Activated naive CD4-positive, alpha-beta T cell treated with anti-CD3 and anti-CD28 coated beads for 36 hours (primary cell): ENCODE data around the gene TULP4. TPM values are rescaled to one million over a fixed set of nuclear protein-coding genes. Genes with fewer than 3 reads are reported as not detected.
"Not testable (repeated sequence)": the region's sequence is repeated elsewhere in the genome, so short reads cannot be mapped to it uniquely, and the experiment has no call there.

ENCODE experiments used
- CTCF ChIA-PET: fragments of 350-600 bp; sonication (Branson Sonifier 250); formaldehyde crosslinking; loops from one replicate; lab custom pipeline; 2021; ENCODE audit warnings: antibody characterized with exemption; lab: Charles Lee
- DNase-seq: peaks from one replicate; pipeline ENCODE4 v3.0.0-alpha.2; 2020
- H3K27ac Mint-ChIP-seq: one replicate; pipeline ENCODE4 v1.8.0; 2021; ENCODE audit warnings: mild to moderate bottlenecking, mixed read lengths
- H3K27me3 Mint-ChIP-seq: one replicate; pipeline ENCODE4 v1.8.0; 2021; ENCODE audit warnings: low read depth, mixed read lengths
- H3K36me3 Mint-ChIP-seq: one replicate; pipeline ENCODE4 v1.8.0; 2021; ENCODE audit warnings: low read depth, mixed read lengths
- H3K4me1 Mint-ChIP-seq: one replicate; pipeline ENCODE4 v1.8.0; 2021; ENCODE audit warnings: low read depth, mixed read lengths
- H3K4me3 Mint-ChIP-seq: one replicate; pipeline ENCODE4 v1.8.0; 2021; ENCODE audit warnings: mild to moderate bottlenecking, moderate library complexity, mixed read lengths
- H3K9me3 Mint-ChIP-seq: one replicate; pipeline ENCODE4 v1.8.0; 2021; ENCODE audit warnings: mixed read lengths
- intact Hi-C: fragments of 100-400 bp; cut with micrococcal nuclease; formaldehyde crosslinking; loops from one replicate; pipeline ENCODE4 v1.15.1; 2023
- total RNA-seq, 2 experiments: library from RNA; stranded (reverse); gene quantifications; one replicate each; pipeline ENCODE4 v1.2.3, GENCODE V29; 2021

The TULP4 gene
- total RNA-seq, 2 experiments from 2014 or later = 17.4 to 17.6 TPM

- Mint-ChIP-seq H3K4me3 (no peak overlapping the region), H3K4me1 (peaks cover 7% of the 10 kb centered on the region), H3K27me3 (no peaks in the 10 kb centered on the region), H3K27ac (no peak overlapping the region), H3K9me3 (no peaks in the 10 kb centered on the region), H3K36me3 (no peaks in the 10 kb centered on the region)
- intact Hi-C loops = no loop called here
- CTCF ChIA-PET = interaction anchor here (0.8 kb wide), 1 partner anchor 295 kb away, joined by 3 read pairs; no protein-coding TSS in a partner anchor
- DNase-seq = no peak
Measured at GRCh38 chr6:158509465-158509864, 197.2 kb downstream of the TULP4 start.

GRCh38 chr6:158512809-158513208 is 200.5 kb downstream of the TULP4 start:
- CTCF ChIA-PET = interaction anchor here (0.6 to 0.7 kb wide), 2 partner anchors 47 to 115 kb away, joined by 3 read pairs; partner anchors contain the start of gene TMEM181
- H3K27ac Mint-ChIP-seq = no peak overlapping the region
- peaks cover 29% of the 10 kb centered on the region for H3K4me1 Mint-ChIP-seq
- H3K9me3 Mint-ChIP-seq = no peaks in the 10 kb centered on the region
- H3K4me3 Mint-ChIP-seq = no peak overlapping the region
- H3K36me3 Mint-ChIP-seq = no peaks in the 10 kb centered on the region
- H3K27me3 Mint-ChIP-seq = peaks cover 7% of the 10 kb centered on the region
- intact Hi-C loops = no loop called here
- no peak for DNase-seq

- no peak for DNase-seq
- CTCF ChIA-PET = no interaction called here
- peaks cover 7% of the 10 kb centered on the region for H3K27me3 Mint-ChIP-seq
- H3K27ac Mint-ChIP-seq = no peak overlapping the region
- H3K36me3 Mint-ChIP-seq = no peaks in the 10 kb centered on the region
- H3K9me3 Mint-ChIP-seq = no peaks in the 10 kb centered on the region
- no peak overlapping the region for H3K4me3 Mint-ChIP-seq
- H3K4me1 Mint-ChIP-seq = peaks cover 38% of the 10 kb centered on the region
- intact Hi-C loops = no loop called here
Measured at GRCh38 chr6:158514176-158514575, 201.9 kb downstream of the TULP4 start.

- intact Hi-C loops = no loop called here
- no peak overlapping the region for H3K4me3 Mint-ChIP-seq
- no peaks in the 10 kb centered on the region for H3K36me3 Mint-ChIP-seq
Measured at GRCh38 chr6:158514991-158515390, 202.7 kb downstream of the TULP4 start.

GRCh38 chr6:158516098-158516497 is 203.8 kb downstream of the TULP4 start:
- Mint-ChIP-seq H3K27me3 (peaks cover 12% of the 10 kb centered on the region), H3K4me1 (peaks cover 38% of the 10 kb centered on the region), H3K9me3 (no peaks in the 10 kb centered on the region), H3K36me3 (no peaks in the 10 kb centered on the region), H3K4me3 (no peak overlapping the region), H3K27ac (no peak overlapping the region)
- intact Hi-C loops = no loop called here
- no peak for DNase-seq
- CTCF ChIA-PET = no interaction called here

More at GRCh38 chr6:158514991-158515390, 202.7 kb downstream of the TULP4 start:
- Mint-ChIP-seq H3K27ac (no peak overlapping the region), H3K9me3 (no peaks in the 10 kb centered on the region), H3K27me3 (peaks cover 10% of the 10 kb centered on the region), H3K4me1 (peaks cover 38% of the 10 kb centered on the region)
- CTCF ChIA-PET = no interaction called here
- no peak for DNase-seq

GRCh38 chr6:158517038-158517437 is 204.8 kb downstream of the TULP4 start:
- H3K4me1 Mint-ChIP-seq = peaks cover 38% of the 10 kb centered on the region
- no peak for DNase-seq
- no peak overlapping the region for H3K4me3 Mint-ChIP-seq
- peaks cover 12% of the 10 kb centered on the region for H3K27me3 Mint-ChIP-seq
- H3K27ac Mint-ChIP-seq = no peak overlapping the region
- intact Hi-C loops = no loop called here
- CTCF ChIA-PET = no interaction called here
- no peaks in the 10 kb centered on the region for H3K36me3 Mint-ChIP-seq
- no peaks in the 10 kb centered on the region for H3K9me3 Mint-ChIP-seq

GRCh38 chr6:158517581-158517980 is 205.3 kb downstream of the TULP4 start:
- intact Hi-C loops = no loop called here
- H3K36me3 Mint-ChIP-seq = no peaks in the 10 kb centered on the region
- H3K4me3 Mint-ChIP-seq = peak overlapping the region; percentile 23

GRCh38 chr6:158518191-158519127 is 206.2 kb downstream of the TULP4 start:
- CTCF ChIA-PET = interaction anchor here (0.8 to 1.9 kb wide), 9 partner anchors 40 to 304 kb away, joined by 3 to 9 read pairs (median 5); no protein-coding TSS in a partner anchor
- Mint-ChIP-seq H3K4me3 (peak overlapping the region; percentile 79), H3K27me3 (peaks cover 16% of the 10 kb centered on the region), H3K27ac (peak overlapping the region; percentile 79), H3K4me1 (peaks cover 38% of the 10 kb centered on the region), H3K9me3 (no peaks in the 10 kb centered on the region), H3K36me3 (no peaks in the 10 kb centered on the region)
- peak; percentile 76 for DNase-seq
- intact Hi-C loops = loop anchor here (1.0 kb wide), 2 partner anchors 42 to 297 kb away; partner anchors contain the start of gene TMEM181

More at GRCh38 chr6:158517581-158517980, 205.3 kb downstream of the TULP4 start:
- Mint-ChIP-seq H3K4me1 (peaks cover 38% of the 10 kb centered on the region), H3K27ac (no peak overlapping the region), H3K9me3 (no peaks in the 10 kb centered on the region), H3K27me3 (peaks cover 14% of the 10 kb centered on the region)
- CTCF ChIA-PET = no interaction called here
- DNase-seq = peak; percentile 13

GRCh38 chr6:158519300-158519699 is 207.0 kb downstream of the TULP4 start:
- Mint-ChIP-seq H3K4me3 (no peak overlapping the region), H3K27me3 (peaks cover 22% of the 10 kb centered on the region), H3K4me1 (peaks cover 33% of the 10 kb centered on the region), H3K27ac (no peak overlapping the region), H3K9me3 (no peaks in the 10 kb centered on the region), H3K36me3 (no peaks in the 10 kb centered on the region)
- intact Hi-C loops = no loop called here
- CTCF ChIA-PET = interaction anchor here (0.8 to 1.9 kb wide), 8 partner anchors 64 to 305 kb away, joined by 3 to 9 read pairs (median 5); no protein-coding TSS in a partner anchor
- no peak for DNase-seq

GRCh38 chr6:158519761-158520160 is 207.5 kb downstream of the TULP4 start:
- intact Hi-C loops = no loop called here
- no peak overlapping the region for H3K4me3 Mint-ChIP-seq
- CTCF ChIA-PET = interaction anchor here (0.8 to 1.9 kb wide), 3 partner anchors 64 to 301 kb away, joined by 4 to 9 read pairs (median 4); no protein-coding TSS in a partner anchor
- H3K27ac Mint-ChIP-seq = no peak overlapping the region
- no peaks in the 10 kb centered on the region for H3K9me3 Mint-ChIP-seq
- H3K36me3 Mint-ChIP-seq = no peaks in the 10 kb centered on the region
- H3K4me1 Mint-ChIP-seq = peaks cover 28% of the 10 kb centered on the region
- DNase-seq = no peak
- peaks cover 26% of the 10 kb centered on the region for H3K27me3 Mint-ChIP-seq

- H3K9me3 Mint-ChIP-seq, CTCF ChIA-PET, H3K36me3 Mint-ChIP-seq, H3K27ac Mint-ChIP-seq, H3K4me3 Mint-ChIP-seq, intact Hi-C loops, DNase-seq: not testable (repeated sequence)
- Mint-ChIP-seq H3K4me1 (peaks cover 18% of the 10 kb centered on the region), H3K27me3 (peaks cover 35% of the 10 kb centered on the region)
Measured at GRCh38 chr6:158520975-158521374, 208.7 kb downstream of the TULP4 start.

- intact Hi-C loops = no loop called here
- DNase-seq = no peak
- no peak overlapping the region for H3K27ac Mint-ChIP-seq
- H3K27me3 Mint-ChIP-seq = peaks cover 37% of the 10 kb centered on the region
- peaks cover 2% of the 10 kb centered on the region for H3K9me3 Mint-ChIP-seq
- H3K4me1 Mint-ChIP-seq = peaks cover 13% of the 10 kb centered on the region
- no peaks in the 10 kb centered on the region for H3K36me3 Mint-ChIP-seq
- CTCF ChIA-PET = no interaction called here
- H3K4me3 Mint-ChIP-seq = no peak overlapping the region
Measured at GRCh38 chr6:158521759-158522158, 209.5 kb downstream of the TULP4 start.
